NCI-H345 treated with DMSO at 0.1 percent for 48 hours (cell line): ENCODE results near the gene PAM16.
"Not testable (repeated sequence)": the region's sequence is repeated elsewhere in the genome, so short reads cannot be mapped to it uniquely, and the experiment has no call there.

Experiments
- DNase-seq: peaks from one replicate; lab custom pipeline; 2025; ENCODE audit not compliant: unreplicated experiment; lab: John Stamatoyannopoulos, UW

PAM16 gene

DNA sequence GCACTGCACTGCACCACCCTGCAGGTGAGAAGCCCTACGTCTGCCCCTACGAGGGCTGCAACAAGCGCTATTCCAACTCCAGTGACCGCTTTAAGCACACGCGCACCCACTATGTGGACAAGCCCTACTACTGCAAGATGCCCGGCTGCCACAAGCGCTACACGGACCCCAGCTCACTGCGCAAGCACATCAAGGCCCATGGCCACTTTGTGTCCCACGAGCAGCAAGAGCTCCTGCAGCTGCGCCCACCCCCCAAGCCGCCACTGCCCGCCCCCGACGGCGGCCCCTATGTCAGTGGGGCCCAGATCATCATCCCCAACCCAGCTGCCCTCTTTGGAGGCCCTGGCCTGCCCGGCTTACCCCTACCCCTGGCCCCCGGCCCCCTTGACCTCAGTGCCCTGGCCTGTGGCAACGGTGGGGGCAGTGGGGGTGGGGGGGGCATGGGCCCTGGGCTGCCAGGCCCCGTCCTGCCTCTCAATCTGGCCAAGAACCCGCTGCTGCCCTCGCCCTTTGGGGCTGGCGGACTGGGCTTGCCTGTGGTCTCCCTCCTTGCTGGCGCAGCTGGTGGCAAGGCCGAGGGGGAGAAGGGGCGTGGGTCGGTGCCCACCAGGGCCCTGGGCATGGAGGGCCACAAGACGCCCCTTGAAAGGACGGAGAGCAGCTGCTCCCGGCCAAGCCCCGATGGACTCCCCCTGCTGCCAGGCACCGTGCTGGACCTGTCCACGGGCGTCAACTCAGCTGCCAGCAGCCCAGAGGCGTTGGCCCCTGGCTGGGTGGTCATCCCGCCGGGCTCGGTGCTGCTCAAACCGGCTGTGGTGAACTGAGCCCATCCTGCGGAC is 14.2 kb downstream of the PAM16 start:
- no peak for DNase-seq

DNA sequence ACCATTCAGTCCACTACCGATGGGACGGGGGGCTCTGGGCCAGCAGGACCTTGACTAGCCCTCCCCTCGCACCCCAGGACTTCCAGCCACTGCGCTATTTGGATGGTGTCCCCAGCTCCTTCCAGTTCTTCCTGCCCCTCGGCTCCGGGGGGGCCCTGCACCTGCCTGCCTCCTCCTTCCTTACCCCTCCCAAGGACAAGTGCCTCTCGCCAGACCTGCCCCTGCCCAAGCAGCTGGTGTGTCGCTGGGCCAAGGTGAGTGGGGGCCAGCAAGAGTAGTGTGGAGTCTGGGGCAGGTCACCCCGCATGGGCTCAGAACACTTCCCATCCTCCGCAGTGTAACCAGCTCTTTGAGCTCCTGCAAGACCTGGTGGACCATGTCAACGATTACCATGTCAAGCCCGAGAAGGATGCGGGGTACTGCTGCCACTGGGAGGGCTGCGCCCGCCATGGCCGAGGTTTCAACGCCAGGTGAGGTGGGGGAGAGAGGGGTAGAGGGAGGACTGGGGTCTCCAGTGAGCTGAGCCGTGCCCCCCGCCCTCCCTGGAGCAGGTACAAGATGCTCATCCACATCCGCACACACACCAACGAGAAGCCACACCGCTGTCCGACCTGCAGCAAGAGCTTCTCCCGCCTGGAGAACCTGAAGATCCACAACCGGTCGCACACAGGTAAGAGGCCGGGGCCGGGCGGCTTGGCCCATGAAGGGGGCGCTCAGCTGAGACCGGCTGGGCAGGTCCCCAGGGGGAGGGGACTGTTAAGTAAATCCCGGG is 16.2 kb downstream of the PAM16 start:
- DNase-seq: no peak

DNA sequence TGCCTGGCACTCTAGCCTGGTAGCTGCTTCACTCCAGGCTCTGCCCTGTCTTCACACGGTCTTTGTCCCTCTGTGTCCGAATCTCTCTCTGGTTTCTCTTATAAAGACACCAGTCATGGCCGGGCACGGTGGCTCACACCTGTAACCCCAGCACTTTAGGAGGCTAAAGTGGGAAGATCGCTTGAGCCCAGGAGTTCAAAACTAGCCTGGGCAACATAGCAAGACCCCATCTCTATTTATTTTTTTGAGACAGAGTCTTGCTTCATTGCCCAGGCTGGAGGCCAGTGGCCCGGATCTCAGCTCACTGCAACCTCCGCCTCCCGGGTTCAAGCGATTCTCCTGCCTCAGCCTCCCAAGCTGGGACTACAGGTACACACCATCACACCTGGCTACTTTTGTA is 17.4 kb downstream of the PAM16 start:
- not testable (repeated sequence) for DNase-seq

GRCh38 chr16:4333308-4333638 is 17.8 kb downstream of the PAM16 start:
- DNase-seq: no peak

DNA sequence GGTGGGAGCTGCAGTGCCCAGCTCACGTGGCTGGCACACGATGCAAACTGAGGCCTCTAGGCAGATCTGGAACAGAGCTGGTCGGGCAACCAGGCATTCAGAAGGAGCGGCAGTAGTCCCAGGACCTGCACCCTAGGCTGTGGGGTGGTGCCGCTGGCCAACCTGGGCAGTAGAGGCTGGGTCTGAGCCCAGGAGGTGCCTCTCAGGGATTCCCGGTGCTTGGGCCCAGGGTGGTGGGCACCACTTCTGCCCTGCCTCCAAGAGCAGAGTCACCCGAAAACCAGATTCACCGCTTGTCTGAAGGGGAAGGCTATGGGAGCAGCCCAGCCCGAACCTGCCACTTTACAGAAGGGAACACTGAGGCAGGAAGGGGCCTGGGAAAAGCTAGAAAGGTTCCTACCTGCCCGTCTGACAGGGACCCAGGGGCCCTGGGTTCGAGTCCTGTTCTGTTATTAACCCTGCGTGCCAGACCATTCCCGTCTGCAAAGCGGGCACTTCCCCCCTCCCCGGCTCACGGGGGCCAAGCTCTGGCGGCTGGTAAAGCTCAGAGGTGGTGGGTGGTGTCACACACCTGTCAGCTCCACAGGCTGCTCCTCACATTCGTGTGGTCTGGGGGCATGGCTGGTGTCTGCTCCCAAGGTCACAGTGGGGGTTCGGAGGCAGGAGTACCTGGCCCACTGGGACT is 18.4 kb downstream of the PAM16 start:
- DNase-seq: no peak

DNA sequence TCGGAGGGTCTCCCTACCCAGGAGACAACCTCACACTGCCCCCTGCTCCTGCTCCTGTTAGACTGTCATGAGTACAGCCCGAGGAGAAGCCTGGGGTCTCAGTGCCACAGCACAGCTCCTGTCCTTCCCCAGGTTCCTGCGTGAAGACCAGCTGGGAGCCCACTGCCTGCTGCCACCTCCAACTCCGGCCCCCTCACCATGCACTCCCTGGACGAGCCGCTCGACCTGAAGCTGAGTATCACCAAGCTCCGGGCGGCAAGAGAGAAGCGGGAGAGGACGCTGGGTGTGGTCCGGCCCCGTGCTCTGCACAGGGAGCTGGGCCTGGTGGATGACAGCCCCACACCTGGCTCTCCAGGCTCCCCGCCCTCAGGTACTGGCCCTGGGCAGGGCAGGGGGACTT is 19.0 kb downstream of the PAM16 start:
- DNase-seq: no peak

- DNase-seq: no peak
These were observed 20.7 kb downstream of the PAM16 start for GRCh38 chr16:4330277-4330874.

DNA sequence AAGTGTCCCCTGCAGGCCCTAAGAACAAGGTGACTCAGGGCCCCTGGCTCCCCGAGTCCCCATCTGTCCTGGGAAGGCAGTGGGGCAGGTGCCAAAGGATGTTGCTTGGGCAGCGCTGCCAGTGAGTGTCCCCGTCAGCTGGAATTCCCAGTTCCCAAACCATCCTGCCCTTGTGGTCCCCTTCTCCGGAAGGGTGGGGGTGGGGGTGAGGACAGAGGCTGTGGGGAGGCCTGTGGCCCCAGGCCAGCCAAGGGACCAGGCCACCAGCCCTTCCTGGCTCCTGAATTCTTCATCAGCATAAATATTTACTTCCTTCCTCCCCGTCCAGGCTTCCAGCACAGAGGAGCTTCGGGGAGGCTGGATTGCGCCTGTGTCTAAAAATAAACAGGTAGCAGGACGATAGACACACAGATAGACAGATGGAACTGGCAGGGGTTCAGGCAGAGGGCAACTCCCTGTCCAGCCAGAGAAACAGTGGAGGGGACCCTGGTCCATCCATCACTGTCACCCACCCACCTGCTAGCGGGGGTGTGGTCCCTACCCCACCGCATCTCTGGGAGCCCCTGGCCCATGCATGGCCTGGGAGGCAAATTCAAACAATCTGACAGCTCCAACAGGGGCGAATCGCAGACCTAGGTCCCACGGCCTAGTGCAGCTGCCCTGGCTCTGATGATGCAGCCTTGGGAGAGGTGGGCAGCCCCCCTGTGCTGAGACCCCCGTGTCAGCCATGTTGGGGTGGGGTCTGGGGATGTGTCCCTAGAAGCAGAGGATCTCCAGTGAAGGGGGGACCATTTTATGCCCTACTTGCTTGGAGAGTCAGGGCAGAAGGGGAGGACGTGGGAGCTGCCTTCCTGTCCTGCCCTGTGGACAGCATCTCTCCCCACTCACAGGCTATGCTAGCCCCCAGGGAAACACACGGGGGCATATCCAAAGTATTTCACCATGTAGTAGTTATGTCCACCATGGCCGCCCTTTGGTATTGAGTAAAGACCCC is 22.0 kb downstream of the PAM16 start:
- DNase-seq: no peak

DNA sequence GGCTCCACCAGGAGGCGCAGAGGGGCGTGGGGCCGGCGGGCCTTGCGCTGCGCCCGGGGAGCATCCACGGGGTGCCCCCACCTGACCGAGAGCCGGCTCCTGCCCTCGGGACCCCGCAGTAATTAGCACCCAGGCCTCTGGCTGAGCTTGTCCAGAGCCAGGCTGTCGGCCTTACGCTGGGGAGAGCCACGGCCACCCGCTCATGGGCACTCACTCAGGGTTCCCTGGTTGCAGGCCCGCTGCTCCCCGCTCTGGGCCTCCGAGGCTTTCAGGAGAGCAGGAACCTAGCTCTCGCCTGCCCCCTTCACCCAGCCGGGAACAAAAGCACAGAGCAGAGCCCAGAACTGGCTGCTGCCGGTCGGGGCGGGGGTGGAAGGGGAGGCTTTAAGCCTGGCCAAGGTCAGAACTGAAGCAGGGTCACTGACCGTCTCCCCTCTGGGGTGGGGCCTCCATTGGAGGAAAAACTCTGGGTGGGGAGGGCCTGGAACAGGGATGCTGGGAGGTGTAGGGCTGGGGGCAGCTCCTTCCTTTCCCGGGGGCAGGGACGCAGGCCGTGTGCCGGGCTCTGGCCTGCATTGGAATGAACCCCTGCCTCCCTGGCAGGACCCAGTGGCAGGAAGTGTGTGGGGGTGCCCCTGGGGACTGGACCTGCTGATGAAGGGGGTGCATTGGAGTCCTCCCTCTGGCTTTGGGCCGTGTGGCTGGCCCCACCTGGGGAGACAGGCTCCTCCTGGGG is 22.9 kb downstream of the PAM16 start:
- no peak for DNase-seq

GRCh38 chr16:4327386-4328045 is 23.6 kb downstream of the PAM16 start:
- DNase-seq: no peak

DNA sequence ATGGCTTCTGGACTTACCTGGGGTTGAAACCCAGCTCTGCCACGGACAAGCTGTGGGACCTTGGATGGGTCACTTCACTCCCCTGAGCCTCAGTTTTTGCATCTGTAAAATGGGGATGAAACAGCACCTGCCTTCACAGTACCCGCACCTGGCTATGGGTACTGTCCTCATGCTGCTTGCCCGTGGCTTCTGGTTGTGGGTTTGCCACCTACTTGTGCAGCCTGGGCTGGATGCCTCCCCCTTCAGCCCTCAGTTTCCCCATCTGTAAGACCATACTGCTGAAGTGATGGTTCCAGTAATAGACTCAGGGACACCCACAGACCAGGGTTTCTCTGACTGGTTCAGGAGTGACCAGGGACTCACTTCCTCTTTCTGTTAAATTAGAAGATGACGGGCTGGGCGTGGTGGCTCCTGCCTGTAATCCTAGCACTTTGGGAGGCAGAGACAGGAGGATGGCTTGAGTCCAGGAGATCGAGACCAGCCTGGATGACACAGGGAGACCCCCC is 25.8 kb downstream of the PAM16 start:
- no peak for DNase-seq

DNA sequence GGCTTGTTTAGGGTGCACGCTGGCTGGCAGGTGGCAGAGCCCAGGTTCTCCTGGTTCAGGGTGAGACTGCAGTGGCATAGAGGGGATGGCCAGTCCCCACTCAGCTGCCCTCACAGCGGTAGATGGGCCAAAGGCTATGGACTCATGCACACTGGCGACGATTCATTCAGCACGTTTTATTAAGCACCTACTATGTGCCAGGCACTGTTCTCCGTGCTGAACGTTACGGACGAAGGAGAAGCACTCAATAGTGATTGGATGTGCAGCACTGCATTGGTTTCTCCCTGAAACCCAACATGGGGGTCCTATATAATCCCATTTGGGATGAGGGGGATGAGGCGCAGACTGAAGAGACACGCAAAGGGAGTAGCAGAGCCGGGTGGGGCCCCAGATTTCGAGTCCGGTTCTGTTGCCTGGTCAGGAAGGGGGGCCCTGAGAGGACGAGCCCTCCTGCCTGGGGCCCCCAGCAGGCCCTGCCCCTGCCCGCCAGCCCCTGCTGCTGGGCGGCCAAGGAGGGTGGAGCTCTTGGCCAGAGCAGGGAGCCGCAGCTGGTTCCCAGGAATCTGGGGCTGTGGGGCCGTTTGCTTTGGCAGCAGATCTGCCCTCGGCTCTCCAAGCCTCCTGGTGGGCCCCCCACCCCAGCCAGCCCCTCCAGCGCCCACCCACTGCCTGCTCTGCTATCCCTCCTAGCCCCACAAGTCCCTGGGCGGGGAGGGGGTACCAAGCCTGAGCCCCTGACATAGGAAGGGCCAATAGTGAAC is 26.4 kb downstream of the PAM16 start:
- DNase-seq: no peak

DNA sequence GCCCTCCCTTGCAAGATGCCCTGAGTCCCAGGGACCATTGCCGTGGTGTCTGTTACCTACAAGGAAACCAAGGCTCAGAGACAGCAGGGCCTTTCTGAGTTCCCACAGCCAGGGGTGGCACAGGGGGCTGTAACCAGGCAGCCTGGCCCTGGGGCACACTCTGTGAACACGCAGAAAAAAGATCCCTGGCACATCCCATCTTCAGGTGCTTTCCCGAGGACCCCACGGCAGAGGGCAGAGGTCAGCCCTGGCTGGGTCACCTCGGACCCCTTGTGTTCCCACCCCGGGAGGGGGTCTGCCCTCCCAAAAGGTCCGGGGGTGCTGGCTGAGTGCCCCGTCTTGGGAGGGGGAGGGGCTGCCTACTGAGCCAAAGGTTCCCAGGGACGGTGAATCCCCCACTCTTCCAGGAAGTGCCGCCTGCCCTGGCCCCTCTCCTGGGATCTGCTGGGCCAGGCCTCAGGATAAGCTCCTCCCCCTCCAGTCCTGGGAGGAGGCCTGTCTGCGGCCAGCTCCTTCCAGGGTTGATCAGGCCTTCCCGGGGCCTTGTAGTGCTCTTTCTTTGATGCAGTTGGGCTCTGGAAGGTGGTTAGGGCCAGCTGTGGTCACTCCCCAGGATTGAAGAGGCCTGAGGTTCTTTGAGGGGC is 27.2 kb downstream of the PAM16 start:
- DNase-seq: no peak

DNA sequence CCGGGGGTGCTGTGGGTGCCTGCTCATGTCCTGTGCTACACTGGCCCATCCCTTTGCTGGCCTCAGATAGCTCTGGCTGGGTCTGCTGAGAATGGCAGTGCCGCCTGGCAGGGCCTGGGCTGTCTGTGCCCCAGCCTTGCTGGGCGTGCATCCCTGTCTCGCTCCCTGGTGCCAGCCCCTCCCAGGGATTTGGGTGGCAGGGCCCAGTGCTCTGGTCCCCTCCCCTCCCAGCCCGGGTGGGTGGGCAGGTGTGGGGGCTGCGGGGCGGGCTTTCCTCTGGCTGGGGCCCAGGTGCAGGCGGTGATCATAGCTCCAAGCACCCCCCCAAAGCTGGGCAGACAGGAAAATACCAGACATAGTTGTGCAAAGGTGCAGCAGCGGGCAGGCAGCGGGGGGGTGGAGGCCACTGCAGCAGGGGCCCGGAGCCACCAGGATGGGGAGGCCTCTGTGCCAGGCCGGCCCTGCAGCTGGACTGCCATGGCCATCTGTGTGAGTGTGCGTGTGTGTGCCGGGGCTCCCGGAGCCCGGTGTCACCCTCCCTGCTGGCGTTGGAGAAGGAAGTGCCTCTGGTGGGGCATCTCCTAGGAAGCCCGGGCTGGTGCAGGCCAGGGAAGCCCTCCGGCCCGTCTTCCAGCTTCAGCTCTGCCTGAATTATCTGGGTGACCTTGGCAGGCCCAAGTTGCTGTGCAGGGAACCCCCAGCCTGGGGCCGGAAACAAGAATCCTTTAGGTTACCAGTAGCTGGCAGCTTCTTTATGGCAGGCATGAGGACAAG is 27.9 kb downstream of the PAM16 start:
- DNase-seq: no peak

GRCh38 chr16:4322121-4323052 is 28.7 kb downstream of the PAM16 start:
- no peak for DNase-seq
